ENCODE results near the gene PVR.

Gene PVR

DNA sequence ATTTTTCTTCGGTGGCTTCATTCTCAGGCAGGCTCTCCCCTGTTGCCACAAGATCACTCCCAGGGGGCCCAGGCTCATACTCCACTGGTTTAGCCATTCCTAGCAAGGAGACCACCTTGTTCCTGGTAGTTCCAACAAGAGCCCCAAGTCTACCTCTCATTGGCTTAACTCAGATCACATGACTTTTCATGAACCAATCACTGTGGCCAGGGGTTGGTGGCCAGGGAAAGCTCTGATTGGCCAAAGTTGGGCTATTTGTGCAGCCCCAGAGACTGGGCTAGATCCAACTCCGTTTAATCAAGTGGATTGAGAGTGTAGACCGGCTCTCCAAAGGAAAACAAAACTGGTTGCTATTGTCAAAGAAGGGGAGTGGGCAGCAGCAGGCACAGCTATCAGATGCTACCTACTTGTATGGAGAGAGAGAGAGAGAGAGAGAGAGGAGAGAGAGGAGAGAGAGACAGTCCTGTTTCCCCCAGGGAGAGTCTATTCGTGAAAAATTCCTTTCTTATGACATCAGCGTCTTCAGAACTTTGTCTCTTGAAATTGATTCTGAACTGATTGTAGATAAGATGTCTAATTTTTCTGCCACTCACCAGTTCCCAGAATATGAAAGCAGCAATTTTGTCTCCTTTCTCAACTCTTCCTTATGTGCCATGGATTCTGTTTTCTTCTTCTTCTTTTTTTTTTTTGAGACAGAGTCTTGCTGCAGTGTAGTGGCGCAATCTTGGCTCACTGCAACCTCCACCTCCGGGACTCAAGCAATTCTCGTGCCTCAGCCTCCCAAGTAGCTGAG, 33.5 kb downstream of the PVR start:
- no peak for TF ChIP-seq CTCF (IDR thresholded peaks at IDR 0.05)

DNA sequence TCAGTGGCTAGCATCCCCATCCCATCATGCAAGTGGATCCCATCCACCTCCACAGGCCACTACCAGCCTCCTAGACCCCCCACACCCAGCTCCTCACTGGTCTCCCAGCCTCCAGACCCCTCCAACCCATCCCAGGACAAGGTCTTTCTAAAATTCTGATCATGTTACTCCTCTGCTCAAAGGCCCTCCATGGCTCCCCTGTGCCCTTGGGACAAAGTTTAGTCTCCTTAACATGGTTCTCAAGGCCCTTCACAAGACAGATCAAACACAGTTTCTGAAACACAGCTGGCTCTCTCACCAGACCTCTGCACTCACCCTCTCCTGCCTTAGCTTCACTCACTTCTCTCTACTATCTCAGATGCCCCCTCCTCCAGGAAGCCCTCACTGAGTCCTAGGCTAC, 36.8 kb downstream of the PVR start:
- TF ChIP-seq CTCF (IDR thresholded peaks at IDR 0.05): no peak

DNA sequence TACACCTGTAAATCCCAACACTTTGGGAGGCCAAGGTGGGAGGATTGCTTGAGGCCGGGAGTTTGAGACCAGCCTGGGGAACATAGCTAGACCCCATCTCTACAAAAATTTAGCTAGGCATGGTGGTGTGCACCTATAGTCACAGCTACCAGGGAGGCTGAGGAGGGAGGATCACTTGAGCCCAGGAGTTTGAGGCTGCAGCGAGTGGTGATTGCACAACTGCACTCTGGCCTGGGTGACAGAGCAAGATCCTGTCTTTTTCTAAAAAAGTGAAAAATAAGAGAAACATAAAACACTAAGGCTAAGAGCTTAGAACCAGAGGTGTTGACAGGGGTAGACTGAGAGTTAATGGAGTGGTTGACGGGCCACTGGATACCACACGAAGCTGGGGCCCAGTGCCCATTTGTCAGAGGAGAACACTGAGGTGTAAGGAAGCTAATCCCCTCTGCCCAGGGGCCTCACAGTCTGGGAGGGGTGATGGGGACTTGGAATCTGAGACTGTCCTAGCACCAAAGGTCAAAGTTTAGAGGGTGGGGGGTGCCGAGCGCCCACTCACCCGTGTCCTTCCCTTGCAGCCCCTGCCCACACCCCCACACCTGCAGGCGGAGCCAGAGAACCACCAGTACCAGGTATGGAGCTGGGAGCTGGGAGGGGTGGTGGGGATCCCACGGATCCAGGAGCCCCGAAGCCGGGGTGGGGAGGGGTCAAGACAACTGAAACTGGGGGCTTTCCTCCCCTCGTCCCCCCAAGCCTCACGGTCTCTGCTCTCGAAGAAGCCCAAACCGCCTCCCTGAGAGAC, 38.5 kb downstream of the PVR start:
- TF ChIP-seq CTCF (IDR thresholded peaks at IDR 0.05): no peak

GRCh38 chr19:44682807-44683206, 39.1 kb downstream of the PVR start:
- no peak for TF ChIP-seq CTCF (IDR thresholded peaks at IDR 0.05)

- no peak for TF ChIP-seq CTCF (IDR thresholded peaks at IDR 0.05)
Observed at GRCh38 chr19:44683434-44684210, 39.9 kb downstream of the PVR start.

- no peak for TF ChIP-seq CTCF (IDR thresholded peaks at IDR 0.05)
Observed at GRCh38 chr19:44684892-44685863, 41.5 kb downstream of the PVR start.
